PC-3 (cell line): ENCODE measurements around the gene COQ8A.

ENCODE experiments used
- EZH2 ChIP-seq: fragments of 300-600 bp; sonication (generic); IDR thresholded peaks from one replicate; pipeline ENCODE4 v1.6.1; 2017; ENCODE audit warnings: antibody characterized with exemption, mild to moderate bottlenecking, low read length; ENCODE audit not compliant: unreplicated experiment
- EZH2phosphoT487 ChIP-seq: fragments of 300-600 bp; sonication (generic); IDR thresholded peaks from 2 replicates; pipeline ENCODE4 v1.6.1; 2018; ENCODE audit warnings: mild to moderate bottlenecking, antibody characterized with exemption, low read length, borderline replicate concordance
- TF ChIP-seq, protein P1 (sequence below): fragments of 300-600 bp; sonication (generic); conservative IDR thresholded peaks from 2 replicates; pipeline ENCODE4 v1.5.1; 2017; ENCODE audit warnings: antibody characterized with exemption, low read depth, mild to moderate bottlenecking, low read length

- TF ChIP-seq, protein P1, sequence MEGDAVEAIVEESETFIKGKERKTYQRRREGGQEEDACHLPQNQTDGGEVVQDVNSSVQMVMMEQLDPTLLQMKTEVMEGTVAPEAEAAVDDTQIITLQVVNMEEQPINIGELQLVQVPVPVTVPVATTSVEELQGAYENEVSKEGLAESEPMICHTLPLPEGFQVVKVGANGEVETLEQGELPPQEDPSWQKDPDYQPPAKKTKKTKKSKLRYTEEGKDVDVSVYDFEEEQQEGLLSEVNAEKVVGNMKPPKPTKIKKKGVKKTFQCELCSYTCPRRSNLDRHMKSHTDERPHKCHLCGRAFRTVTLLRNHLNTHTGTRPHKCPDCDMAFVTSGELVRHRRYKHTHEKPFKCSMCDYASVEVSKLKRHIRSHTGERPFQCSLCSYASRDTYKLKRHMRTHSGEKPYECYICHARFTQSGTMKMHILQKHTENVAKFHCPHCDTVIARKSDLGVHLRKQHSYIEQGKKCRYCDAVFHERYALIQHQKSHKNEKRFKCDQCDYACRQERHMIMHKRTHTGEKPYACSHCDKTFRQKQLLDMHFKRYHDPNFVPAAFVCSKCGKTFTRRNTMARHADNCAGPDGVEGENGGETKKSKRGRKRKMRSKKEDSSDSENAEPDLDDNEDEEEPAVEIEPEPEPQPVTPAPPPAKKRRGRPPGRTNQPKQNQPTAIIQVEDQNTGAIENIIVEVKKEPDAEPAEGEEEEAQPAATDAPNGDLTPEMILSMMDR = no peak
- TF ChIP-seq EZH2 (no peak), EZH2phosphoT487 (no peak)
These were observed 45.2 kb downstream of the COQ8A start for GRCh38 chr1:226985239-226985838.
